Measurements from ENCODE around the gene PRSS3.

DNA sequence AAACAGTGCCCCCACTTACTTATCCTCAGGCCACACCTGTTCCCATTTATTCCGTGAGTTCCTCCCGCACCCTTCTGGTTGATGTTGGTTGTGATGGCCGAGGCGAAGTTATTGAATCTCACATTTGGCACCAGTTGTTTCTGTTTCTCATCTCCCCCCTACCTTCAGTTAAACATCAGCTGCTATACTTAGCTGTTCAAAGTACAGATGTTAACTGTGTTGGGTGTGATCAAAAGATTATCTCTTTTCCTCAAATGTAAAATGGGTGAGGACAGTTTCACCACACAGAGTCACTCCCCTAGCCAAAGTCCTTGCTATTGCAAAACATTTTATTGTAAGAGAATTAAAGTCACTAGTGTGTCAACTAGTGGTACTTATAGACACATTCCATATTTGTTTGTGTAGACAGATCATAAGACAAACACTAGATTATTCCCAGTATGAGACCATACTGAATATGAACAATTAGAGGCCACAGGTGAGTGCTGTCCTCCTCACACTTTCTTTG lies 43.2 kb upstream of the PRSS3 start:
- TF ChIP-seq, protein P1, sequence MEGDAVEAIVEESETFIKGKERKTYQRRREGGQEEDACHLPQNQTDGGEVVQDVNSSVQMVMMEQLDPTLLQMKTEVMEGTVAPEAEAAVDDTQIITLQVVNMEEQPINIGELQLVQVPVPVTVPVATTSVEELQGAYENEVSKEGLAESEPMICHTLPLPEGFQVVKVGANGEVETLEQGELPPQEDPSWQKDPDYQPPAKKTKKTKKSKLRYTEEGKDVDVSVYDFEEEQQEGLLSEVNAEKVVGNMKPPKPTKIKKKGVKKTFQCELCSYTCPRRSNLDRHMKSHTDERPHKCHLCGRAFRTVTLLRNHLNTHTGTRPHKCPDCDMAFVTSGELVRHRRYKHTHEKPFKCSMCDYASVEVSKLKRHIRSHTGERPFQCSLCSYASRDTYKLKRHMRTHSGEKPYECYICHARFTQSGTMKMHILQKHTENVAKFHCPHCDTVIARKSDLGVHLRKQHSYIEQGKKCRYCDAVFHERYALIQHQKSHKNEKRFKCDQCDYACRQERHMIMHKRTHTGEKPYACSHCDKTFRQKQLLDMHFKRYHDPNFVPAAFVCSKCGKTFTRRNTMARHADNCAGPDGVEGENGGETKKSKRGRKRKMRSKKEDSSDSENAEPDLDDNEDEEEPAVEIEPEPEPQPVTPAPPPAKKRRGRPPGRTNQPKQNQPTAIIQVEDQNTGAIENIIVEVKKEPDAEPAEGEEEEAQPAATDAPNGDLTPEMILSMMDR (IDR thresholded peaks at IDR 0.05): no peak
- no peak for TF ChIP-seq EP300 (IDR thresholded peaks at IDR 0.05)
- TF ChIP-seq POLR2A (IDR thresholded peaks at IDR 0.05): no peak

Data from stomach (tissue), 4 donors.